A549 (cell line): ENCODE measurements around the gene ITGA7.

Experiments
- BCL3 ChIP-seq: fragments of >200 bp; sonication (Bioruptor Twin); formaldehyde crosslinking; IDR thresholded peaks from 3 replicates; pipeline ENCODE4 v1.6.1; 2016
- EP300 ChIP-seq, 2 experiments: fragments of >200 bp; sonication (Bioruptor Twin); formaldehyde crosslinking; IDR thresholded peaks; 2 replicates in 1 of 2; 3 replicates in 1 of 2; pipeline ENCODE4 v1.6.1; 2016 to 2017
- JUN ChIP-seq, 2 experiments: fragments of >200 bp; sonication (Bioruptor Twin); formaldehyde crosslinking; IDR thresholded peaks; 2 replicates in 1 of 2; 3 replicates in 1 of 2; pipeline ENCODE4 v1.6.1; 2016 to 2017
- USF2 ChIP-seq: fragments of 450-650 bp; IDR thresholded peaks from 2 replicates; pipeline ENCODE4 v1.6.1; 2014; ENCODE audit warnings: antibody characterized with exemption
- ZNF302 ChIP-seq: fragments of 250-450 bp; sonication (Bioruptor Pico); IDR thresholded peaks from 2 replicates; pipeline ENCODE4 v1.9.0; 2021; ENCODE audit warnings: inconsistent platforms, mild to moderate bottlenecking, moderate library complexity
- TF ChIP-seq, protein P1 (sequence below): fragments of >200 bp; sonication (Bioruptor Twin); formaldehyde crosslinking; IDR thresholded peaks from 3 replicates; pipeline ENCODE4 v1.5.1; 2016

- TF ChIP-seq USF2 (no peak), EP300 (IDR thresholded peaks at IDR 0.05) (no peak), BCL3 (no peak), JUN (IDR thresholded peaks at IDR 0.05) (no peak), ZNF302 (CRISPR knock-in tag) (no peak)
- TF ChIP-seq, protein P1, sequence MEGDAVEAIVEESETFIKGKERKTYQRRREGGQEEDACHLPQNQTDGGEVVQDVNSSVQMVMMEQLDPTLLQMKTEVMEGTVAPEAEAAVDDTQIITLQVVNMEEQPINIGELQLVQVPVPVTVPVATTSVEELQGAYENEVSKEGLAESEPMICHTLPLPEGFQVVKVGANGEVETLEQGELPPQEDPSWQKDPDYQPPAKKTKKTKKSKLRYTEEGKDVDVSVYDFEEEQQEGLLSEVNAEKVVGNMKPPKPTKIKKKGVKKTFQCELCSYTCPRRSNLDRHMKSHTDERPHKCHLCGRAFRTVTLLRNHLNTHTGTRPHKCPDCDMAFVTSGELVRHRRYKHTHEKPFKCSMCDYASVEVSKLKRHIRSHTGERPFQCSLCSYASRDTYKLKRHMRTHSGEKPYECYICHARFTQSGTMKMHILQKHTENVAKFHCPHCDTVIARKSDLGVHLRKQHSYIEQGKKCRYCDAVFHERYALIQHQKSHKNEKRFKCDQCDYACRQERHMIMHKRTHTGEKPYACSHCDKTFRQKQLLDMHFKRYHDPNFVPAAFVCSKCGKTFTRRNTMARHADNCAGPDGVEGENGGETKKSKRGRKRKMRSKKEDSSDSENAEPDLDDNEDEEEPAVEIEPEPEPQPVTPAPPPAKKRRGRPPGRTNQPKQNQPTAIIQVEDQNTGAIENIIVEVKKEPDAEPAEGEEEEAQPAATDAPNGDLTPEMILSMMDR = no peak
Measured at GRCh38 chr12:55707841-55708694, at the start of gene ITGA7.
